ENCODE data around the gene SLC28A2.

The SLC28A2 gene

DNA sequence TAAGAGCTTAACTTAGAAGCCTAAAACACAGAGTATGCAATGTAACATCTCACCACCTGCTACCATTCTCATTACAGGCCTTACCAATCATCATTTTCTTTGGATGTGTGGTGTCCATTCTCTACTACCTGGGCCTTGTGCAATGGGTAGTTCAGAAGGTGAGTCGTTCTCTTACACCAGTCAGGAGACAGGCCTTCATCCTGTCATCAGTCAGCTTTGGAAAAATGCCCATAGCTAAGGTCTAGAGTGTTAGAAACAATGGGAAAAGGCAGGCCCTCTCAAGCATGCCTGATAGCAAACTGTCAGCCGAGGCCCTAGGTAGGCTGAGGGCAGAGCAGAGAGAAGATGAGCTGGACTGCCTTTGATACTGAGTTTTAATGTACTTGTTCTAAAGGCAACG is 13.5 kb downstream of the SLC28A2 start:
- TF ChIP-seq TAF1 (IDR thresholded peaks at IDR 0.05; ENCODE audit: borderline replicate concordance, insufficient read depth, low read length) (no peak), SIN3A (IDR thresholded peaks at IDR 0.05; ENCODE audit: borderline replicate concordance, insufficient read depth, low read length) (no peak), FOXP2 (optimal IDR thresholded peaks at IDR 0.05; ENCODE audit: borderline replicate concordance, extremely low read depth, extremely low read length, insufficient read depth) (no peak), POLR2AphosphoS5 (IDR thresholded peaks at IDR 0.05; ENCODE audit: low read depth, low read length) (no peak)
- TF ChIP-seq, protein P1, sequence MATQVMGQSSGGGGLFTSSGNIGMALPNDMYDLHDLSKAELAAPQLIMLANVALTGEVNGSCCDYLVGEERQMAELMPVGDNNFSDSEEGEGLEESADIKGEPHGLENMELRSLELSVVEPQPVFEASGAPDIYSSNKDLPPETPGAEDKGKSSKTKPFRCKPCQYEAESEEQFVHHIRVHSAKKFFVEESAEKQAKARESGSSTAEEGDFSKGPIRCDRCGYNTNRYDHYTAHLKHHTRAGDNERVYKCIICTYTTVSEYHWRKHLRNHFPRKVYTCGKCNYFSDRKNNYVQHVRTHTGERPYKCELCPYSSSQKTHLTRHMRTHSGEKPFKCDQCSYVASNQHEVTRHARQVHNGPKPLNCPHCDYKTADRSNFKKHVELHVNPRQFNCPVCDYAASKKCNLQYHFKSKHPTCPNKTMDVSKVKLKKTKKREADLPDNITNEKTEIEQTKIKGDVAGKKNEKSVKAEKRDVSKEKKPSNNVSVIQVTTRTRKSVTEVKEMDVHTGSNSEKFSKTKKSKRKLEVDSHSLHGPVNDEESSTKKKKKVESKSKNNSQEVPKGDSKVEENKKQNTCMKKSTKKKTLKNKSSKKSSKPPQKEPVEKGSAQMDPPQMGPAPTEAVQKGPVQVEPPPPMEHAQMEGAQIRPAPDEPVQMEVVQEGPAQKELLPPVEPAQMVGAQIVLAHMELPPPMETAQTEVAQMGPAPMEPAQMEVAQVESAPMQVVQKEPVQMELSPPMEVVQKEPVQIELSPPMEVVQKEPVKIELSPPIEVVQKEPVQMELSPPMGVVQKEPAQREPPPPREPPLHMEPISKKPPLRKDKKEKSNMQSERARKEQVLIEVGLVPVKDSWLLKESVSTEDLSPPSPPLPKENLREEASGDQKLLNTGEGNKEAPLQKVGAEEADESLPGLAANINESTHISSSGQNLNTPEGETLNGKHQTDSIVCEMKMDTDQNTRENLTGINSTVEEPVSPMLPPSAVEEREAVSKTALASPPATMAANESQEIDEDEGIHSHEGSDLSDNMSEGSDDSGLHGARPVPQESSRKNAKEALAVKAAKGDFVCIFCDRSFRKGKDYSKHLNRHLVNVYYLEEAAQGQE (IDR thresholded peaks at IDR 0.05; ENCODE audit: insufficient read depth in 1 of 2, low read depth in 2 of 2, low read length in 2 of 2): no peak

DNA sequence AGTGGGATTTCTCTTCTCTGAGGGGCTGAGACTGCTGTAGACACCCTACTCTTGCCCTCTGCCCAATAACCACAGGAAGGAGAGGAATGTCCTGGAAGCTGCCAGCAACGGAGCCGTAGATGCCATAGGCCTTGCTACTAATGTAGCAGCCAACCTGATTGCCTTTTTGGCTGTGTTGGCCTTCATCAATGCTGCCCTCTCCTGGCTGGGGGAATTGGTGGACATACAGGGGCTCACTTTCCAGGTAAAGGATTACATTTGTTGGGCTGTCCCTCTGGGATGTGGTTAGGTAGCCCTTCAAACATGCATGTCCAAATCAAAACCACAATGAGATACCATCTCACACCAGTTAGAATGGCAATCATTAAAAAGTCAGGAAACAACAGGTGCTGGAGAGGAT is 16.1 kb downstream of the SLC28A2 start:
- TF ChIP-seq POLR2AphosphoS5 (IDR thresholded peaks at IDR 0.05; ENCODE audit: low read depth, low read length): no peak
- TF ChIP-seq, protein P1 (IDR thresholded peaks at IDR 0.05; ENCODE audit: insufficient read depth in 1 of 2, low read depth in 2 of 2, low read length in 2 of 2): no peak
- TF ChIP-seq FOXP2 (optimal IDR thresholded peaks at IDR 0.05; ENCODE audit: borderline replicate concordance, extremely low read depth, extremely low read length, insufficient read depth): no peak
- TF ChIP-seq SIN3A (IDR thresholded peaks at IDR 0.05; ENCODE audit: borderline replicate concordance, insufficient read depth, low read length): no peak
- no peak for TF ChIP-seq TAF1 (IDR thresholded peaks at IDR 0.05; ENCODE audit: borderline replicate concordance, insufficient read depth, low read length)

DNA sequence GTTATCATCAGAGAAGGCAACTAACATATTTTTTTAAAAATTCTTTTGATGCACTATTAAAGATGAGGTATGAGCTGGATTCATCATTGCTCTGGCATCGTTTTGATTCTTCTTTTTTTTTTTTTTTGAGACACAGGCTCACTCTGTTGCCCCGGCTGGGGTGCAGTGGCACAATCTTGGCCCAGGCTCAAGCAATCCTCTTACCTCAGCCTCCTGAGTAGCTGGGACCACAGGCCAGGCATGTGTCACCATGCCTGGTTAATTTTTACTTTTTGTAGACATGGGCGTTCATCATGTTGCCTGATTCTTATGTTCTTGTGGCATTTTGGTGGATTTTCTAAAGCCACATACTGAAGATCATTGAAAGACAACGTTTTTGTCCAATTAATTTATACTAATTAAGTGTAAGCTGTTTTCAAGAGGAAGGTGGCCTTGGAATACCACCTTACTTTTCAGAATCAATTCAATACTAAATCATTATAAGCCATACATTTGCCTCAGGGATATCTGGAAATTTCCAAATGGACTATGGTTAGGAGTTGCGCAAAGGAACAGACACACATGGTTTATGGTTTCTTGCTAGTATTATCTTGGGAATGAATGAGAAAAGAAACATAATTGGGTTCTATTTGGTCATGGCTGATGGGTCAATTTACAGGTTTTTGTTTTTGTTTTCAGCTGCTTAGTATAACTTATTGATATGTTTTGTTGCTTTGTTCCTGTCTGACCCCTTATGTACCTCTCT is 22.8 kb downstream of the SLC28A2 start:
- TF ChIP-seq, protein P1 (IDR thresholded peaks at IDR 0.05; ENCODE audit: insufficient read depth in 1 of 2, low read depth in 2 of 2, low read length in 2 of 2): no peak
- TF ChIP-seq SIN3A (IDR thresholded peaks at IDR 0.05; ENCODE audit: borderline replicate concordance, insufficient read depth, low read length): no peak
- no peak for TF ChIP-seq POLR2AphosphoS5 (IDR thresholded peaks at IDR 0.05; ENCODE audit: low read depth, low read length)
- no peak for TF ChIP-seq TAF1 (IDR thresholded peaks at IDR 0.05; ENCODE audit: borderline replicate concordance, insufficient read depth, low read length)
- TF ChIP-seq FOXP2 (optimal IDR thresholded peaks at IDR 0.05; ENCODE audit: borderline replicate concordance, extremely low read depth, extremely low read length, insufficient read depth): no peak

DNA sequence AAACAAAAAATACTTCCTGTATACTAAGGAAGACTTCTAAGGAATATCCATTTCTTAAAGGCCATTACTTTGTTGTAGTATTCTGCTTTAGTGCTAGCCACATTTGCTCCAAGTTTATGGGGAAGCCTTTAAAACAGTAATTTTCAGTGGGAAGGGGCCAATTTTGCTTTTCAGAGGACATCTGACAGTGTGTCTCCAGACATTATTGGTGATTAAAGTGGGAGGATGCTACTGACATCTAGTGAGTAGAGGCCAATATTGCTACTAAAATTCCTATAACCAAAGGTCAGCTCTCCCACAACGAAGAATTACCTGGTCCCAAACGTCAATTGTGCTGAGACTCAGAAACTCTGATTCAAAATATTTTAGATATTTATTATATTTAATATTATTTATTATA is 24.8 kb downstream of the SLC28A2 start:
- TF ChIP-seq POLR2AphosphoS5 (IDR thresholded peaks at IDR 0.05; ENCODE audit: low read depth, low read length) (no peak), FOXP2 (optimal IDR thresholded peaks at IDR 0.05; ENCODE audit: borderline replicate concordance, extremely low read depth, extremely low read length, insufficient read depth) (no peak)

DNA sequence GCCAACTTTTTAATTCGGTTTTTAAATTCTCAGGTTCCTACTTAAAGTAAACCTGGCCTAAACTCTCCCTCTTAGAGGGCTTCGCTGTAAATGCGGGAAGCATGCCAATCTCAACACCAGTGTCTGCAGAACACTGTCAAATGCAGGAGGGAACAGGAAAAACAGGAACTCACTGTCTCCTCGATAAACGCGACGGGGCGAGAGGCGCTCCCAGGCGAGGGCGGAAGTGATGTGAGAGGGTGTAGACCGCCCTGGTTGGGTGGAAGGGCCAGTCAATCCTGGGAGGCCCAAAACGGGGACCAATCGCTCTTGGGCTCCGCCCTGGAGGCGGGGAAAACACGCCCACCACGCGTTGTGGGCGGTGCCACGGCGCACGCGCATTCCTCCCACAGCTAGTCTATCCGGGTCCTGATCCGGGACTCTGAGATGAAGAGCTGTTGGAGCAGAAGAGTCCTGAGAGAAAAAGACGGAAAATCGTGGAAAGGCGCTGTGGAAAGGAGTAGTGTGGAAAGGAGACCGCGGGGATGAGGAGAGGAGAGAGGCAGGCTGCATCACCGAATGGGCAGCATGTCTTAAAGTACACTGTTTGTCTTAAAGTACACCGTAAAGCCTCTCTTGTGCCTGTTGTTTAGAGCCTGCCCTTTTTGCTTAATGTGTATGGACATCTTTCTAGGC is 27.1 kb downstream of the SLC28A2 start:
- TF ChIP-seq FOXP2 (optimal IDR thresholded peaks at IDR 0.05; ENCODE audit: borderline replicate concordance, extremely low read depth, extremely low read length, insufficient read depth) (peak; percentile 13), POLR2AphosphoS5 (IDR thresholded peaks at IDR 0.05; ENCODE audit: low read depth, low read length) (peak; percentile 69; the same call in 1 of the 2 replicates), TAF1 (IDR thresholded peaks at IDR 0.05; ENCODE audit: borderline replicate concordance, insufficient read depth, low read length) (peak; percentile 55; the same call in 1 of the 2 replicates), SIN3A (IDR thresholded peaks at IDR 0.05; ENCODE audit: borderline replicate concordance, insufficient read depth, low read length) (0 out of 2 replicates have a peak, but pooled peaks have one; percentile 34)
- TF ChIP-seq, protein P1 (IDR thresholded peaks at IDR 0.05; ENCODE audit: insufficient read depth in 1 of 2, low read depth in 2 of 2, low read length in 2 of 2): no peak

All from PFSK-1 (cell line).